RWPE1 (cell line): ENCODE measurements around the gene ABCC8.

Source experiments
- CTCF ChIA-PET: fragments of 350-600 bp; sonication (Branson Sonifier 250); formaldehyde crosslinking; extraction: SDS; loops from one replicate; lab custom pipeline; 2021; lab: Yijun Ruan, JAX
- POLR2A ChIA-PET: fragments of 400-600 bp; formaldehyde crosslinking; extraction: SDS; loops from one replicate; lab custom pipeline; 2020; ENCODE audit warnings: antibody characterized with exemption; ENCODE audit not compliant: low non-redundant PET; lab: Yijun Ruan, JAX
- DNase-seq: peaks from one replicate; pipeline ENCODE4 v3.0.0; 2012; ENCODE audit warnings: low spot score
- H3K27ac ChIP-seq: fragments of 450-650 bp; 2 replicates; pipeline ENCODE4 v1.5.1; 2017
- CTCF ChIP-seq: fragments of 450-650 bp; conservative IDR thresholded peaks from 2 replicates; pipeline ENCODE4 v1.5.1; 2017; ENCODE audit warnings: low read depth, mild to moderate bottlenecking

The ABCC8 gene

GRCh38 chr11:17437366-17437765 is 39.3 kb downstream of the ABCC8 start:
- no peak for DNase-seq
- TF ChIP-seq CTCF, result no peak
- no peak overlapping the region for H3K27ac ChIP-seq
- CTCF ChIA-PET, result interaction anchor here (0.9 kb wide), 1 partner anchor 54 kb away, joined by 5 read pairs; no protein-coding TSS in a partner anchor
- POLR2A ChIA-PET, result no interaction called here

- no peak for TF ChIP-seq CTCF
- CTCF ChIA-PET, result interaction anchor here (0.6 kb wide), 1 partner anchor 138 kb away, joined by 3 read pairs; no protein-coding TSS in a partner anchor
Observed at GRCh38 chr11:17434108-17434507, 42.5 kb downstream of the ABCC8 start.

DNA sequence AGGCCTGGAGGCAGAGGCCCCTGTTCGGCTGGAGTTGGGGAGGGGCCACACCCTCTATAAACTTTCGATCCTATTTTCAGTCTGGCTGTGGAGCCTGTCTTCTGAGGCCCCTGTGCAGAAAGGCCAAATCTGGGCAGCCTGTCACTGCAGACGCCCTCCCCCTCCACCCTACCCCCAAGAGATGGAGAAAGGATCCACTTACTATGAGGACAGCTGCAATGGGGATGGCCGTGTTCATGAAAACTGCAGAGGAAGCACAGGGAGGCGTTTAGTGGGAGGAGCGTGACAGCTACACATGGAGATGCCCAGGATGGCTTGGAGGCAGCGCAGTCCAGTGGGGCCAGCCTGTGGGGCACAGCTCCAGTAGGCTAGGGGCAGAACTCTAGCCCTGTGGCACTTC is 44.6 kb downstream of the ABCC8 start:
- POLR2A ChIA-PET, result no interaction called here
- H3K27ac ChIP-seq, result no peak overlapping the region
- CTCF ChIA-PET, result interaction anchor here (1.1 kb wide), 1 partner anchor 31 kb away, joined by 3 read pairs; no protein-coding TSS in a partner anchor

More at GRCh38 chr11:17434108-17434507, 42.5 kb downstream of the ABCC8 start:
- H3K27ac ChIP-seq, result no peak overlapping the region
- no peak for DNase-seq
- POLR2A ChIA-PET, result no interaction called here

DNA sequence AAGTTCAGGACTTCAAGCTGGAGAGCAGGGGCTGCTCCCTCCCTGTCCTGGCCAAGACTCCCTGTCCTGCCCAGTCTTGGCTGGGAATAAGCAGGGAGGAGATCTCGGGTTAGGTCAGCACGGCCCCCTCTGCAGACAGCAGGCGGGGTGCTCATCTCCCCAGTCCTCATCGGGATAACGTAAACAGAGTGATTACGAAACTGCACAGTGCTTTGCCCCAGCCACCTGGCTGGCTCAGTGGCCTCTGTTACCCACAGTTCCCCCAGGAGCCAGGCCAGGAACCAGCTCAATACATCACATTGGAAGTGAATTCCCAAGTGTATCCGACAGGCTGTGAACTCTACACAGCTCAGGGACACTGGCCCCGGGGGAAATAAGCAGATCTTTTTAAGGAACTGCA is 45.5 kb downstream of the ABCC8 start:
- TF ChIP-seq CTCF, result no peak
- no peak overlapping the region for H3K27ac ChIP-seq
- ChIA-PET CTCF (interaction anchor here (1.1 kb wide), 1 partner anchor 32 kb away, joined by 3 read pairs; no protein-coding TSS in a partner anchor), POLR2A (no interaction called here)
- no peak for DNase-seq

More for the DNA sequence above, 44.6 kb downstream of the ABCC8 start:
- DNase-seq, result no peak
- TF ChIP-seq CTCF, result no peak

- no peak for DNase-seq
- H3K27ac ChIP-seq, result no peak overlapping the region
- ChIA-PET CTCF (no interaction called here), POLR2A (no interaction called here)
- no peak for TF ChIP-seq CTCF
Observed at GRCh38 chr11:17430616-17431015, 46.0 kb downstream of the ABCC8 start.

DNA sequence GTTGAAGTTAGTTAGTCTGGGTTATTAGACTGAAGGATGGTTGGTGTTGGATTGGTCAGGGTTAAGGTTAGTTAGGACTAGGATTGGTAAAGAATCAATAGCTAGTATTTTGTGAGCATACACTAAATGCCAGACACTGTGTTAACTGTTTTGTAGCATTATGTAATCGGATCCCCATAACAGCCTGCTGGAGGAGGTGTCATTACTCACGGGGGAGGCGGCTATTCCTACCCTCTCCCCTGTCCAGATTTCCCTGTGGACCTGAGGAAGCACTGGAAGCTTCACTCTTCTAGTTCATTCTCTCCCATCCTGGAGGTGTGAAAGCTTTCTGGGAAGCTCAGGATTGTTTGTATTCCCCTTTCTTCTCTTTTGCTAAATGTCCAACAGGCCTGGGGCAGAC is 47.7 kb downstream of the ABCC8 start:
- peak; percentile 13 for DNase-seq
- no peak for TF ChIP-seq CTCF
- no peak overlapping the region for H3K27ac ChIP-seq
- ChIA-PET POLR2A (no interaction called here), CTCF (no interaction called here)
